Measurements from ENCODE around the gene INPP5D.

- no peak for TF ChIP-seq POLR2A (IDR thresholded peaks at IDR 0.05; ENCODE audit: low read depth, low read length)
- no peak for TF ChIP-seq TAF1 (IDR thresholded peaks at IDR 0.05; ENCODE audit: borderline replicate concordance, low read depth, low read length)
- TF ChIP-seq POLR2AphosphoS5 (IDR thresholded peaks at IDR 0.05; ENCODE audit: low read depth, low read length) = 0 out of 2 replicates have a peak, but pooled peaks have one; percentile 23
Measured at GRCh38 chr2:233063976-233064411, 3.9 kb downstream of the INPP5D start.
